Right ventricle myocardium superior (tissue), 1 donor: ENCODE measurements around the gene GNB1. TPM values are rescaled to one million over a fixed set of nuclear protein-coding genes. Genes with fewer than 3 reads are reported as not detected.
"Not testable (repeated sequence)": the region's sequence is repeated elsewhere in the genome, so short reads cannot be mapped to it uniquely, and the experiment has no call there.

ENCODE experiments used
- ATAC-seq: fragments of 200-7000 bp; cut with Tn5 transposase; one replicate; pipeline ENCODE4 v1.9.1; 2020; ENCODE audit warnings: mild to moderate bottlenecking; ENCODE audit not compliant: poor library complexity
- DNase-seq: peaks from one replicate; pipeline ENCODE4 v3.0.0-alpha.2; 2020
- intact Hi-C: fragments of 100-400 bp; cut with DNase I; formaldehyde crosslinking; loops from one replicate; pipeline ENCODE4 v1.11.2; 2022
- total RNA-seq: library from RNA; stranded (reverse); fragmentation: NEBNext Ultra II Directional; extraction: Animal tissue kit (Norgen Biotek cat#: 25700); gene quantifications from one replicate; pipeline ENCODE4 v1.2.1, GENCODE V29; 2021
- donor health status: DM: no; HTN: yes; CAD: no; lungs with severe emphysema.

GNB1 gene
- total RNA-seq, 1 donor from 2014 or later = 154 TPM

GRCh38 chr1:1761504-1762376 is 129.1 kb downstream of the GNB1 start:
- DNase-seq = no peak
- no peak for ATAC-seq
- intact Hi-C loops = no loop called here

- ATAC-seq = no peak
- intact Hi-C loops = no loop called here
- DNase-seq = no peak
Observed at GRCh38 chr1:1760715-1761114, 130.2 kb downstream of the GNB1 start.

DNA sequence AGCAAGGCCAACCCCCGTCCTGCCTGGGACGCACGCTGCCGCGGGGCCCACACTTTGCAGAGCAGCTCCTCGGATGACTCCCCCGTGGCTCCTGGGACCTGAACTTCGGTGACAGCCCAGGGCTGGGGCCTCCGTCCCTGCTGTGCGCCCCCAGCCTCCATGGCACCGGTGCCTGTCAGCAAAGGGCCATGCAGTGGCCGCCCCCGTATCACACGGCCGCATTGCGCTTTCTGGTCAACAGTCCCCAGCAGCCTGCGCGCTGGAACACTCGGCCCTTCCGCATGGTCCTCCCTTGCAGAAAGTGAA is 130.6 kb downstream of the GNB1 start:
- DNase-seq = no peak
- intact Hi-C loops = no loop called here
- no peak for ATAC-seq

- intact Hi-C loops = no loop called here
- ATAC-seq (no peak), DNase-seq (peak; percentile 39)
Observed at GRCh38 chr1:1759456-1760344, 131.2 kb downstream of the GNB1 start.

GRCh38 chr1:1758692-1759455 is 132.0 kb downstream of the GNB1 start:
- intact Hi-C loops = no loop called here
- peak; percentile 68 for DNase-seq
- ATAC-seq = peak; percentile 57

DNA sequence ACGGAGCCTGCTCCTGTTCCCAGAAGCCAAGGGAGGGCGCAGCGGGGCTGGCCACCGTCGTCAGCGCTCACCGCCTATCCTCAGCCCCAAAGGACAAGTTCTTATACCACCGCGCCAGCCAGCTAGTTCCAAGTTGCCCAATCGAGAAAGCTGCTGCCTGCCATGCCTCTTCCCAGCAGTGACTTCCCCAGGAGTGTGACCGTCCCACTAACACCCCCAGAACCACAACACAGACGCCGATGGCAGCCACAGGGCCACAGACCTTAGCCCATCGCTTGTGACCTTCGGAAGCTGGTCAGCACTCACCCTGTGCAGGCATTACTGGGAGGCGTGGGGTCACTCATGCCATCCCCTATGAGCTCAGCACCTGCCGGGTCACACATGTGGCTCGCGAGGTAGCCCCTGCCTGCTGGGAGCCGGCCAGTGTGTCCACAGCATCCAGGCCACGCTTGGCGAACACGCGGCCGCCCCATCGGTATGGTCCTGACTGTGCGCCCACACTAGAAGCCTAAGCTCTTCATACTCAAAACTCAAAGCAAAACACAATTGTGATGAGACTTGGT is 132.7 kb downstream of the GNB1 start:
- ATAC-seq = no peak
- DNase-seq = no peak
- intact Hi-C loops = no loop called here

GRCh38 chr1:1757422-1758058 is 133.3 kb downstream of the GNB1 start:
- intact Hi-C loops = no loop called here
- ATAC-seq (no peak), DNase-seq (no peak)

GRCh38 chr1:1756661-1757421 is 134.0 kb downstream of the GNB1 start:
- intact Hi-C loops = no loop called here
- DNase-seq (no peak), ATAC-seq (no peak)

DNA sequence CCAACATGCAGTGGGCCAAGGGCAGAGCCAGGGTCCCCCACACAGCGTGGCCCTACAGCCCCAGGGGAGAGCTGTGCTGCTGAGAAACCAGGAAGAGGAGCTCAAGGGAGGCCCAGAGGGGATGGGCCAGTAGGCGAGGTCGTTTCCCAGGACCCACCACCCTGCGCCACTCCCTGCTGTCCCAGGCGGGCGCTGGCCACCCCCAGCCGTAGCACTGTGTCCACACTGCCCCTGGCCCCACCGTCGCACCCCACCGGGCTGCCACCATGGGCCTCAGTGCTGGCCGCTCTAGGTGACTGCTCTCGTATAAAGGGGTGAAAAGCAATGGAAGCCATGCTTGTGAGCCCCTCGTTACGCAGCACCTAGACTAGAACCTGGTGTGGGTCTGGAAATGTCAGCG is 135.0 kb downstream of the GNB1 start:
- intact Hi-C loops = no loop called here
- no peak for ATAC-seq
- no peak for DNase-seq

GRCh38 chr1:1755426-1755825 is 135.5 kb downstream of the GNB1 start:
- intact Hi-C loops = no loop called here
- ATAC-seq (no peak), DNase-seq (no peak)

DNA sequence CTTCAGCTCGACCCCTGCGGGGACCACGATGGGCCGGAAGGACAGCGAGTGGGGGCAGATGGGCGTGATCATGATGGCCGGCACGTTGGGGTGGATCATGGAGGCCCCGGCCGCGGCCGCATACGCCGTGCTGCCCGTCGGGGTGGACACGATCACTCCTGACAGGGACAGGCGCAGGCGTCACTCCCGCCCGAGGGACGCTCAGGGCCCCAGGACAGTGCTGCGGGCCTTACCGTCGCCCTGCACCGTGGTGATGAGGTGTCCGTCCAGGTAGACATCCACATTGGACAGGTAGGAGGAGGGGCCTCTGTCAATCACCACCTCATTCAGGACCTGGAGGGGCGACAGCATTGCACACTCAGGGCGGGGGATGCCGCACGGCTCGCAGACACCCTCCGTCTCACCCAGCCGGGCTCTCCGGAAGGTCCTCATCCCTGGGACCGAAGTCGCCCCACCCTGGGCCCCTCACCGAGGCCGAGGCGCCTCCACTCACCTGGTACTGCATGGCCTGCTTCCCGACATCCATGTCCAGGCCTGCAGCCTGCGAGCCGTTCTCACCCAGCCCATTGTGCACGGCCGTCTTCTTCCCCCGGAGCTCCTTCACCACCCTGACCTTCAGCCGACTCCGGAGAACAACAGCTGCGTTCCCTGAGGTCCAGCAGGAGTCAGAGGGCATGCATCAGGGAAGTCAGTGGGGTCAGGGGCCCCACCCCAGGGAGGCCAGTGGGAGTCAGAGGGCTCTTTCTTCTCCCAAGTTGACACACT is 136.7 kb downstream of the GNB1 start:
- intact Hi-C loops = no loop called here
- DNase-seq (no peak), ATAC-seq (no peak)

GRCh38 chr1:1753607-1754005 is 137.3 kb downstream of the GNB1 start:
- ATAC-seq (no peak), DNase-seq (no peak)
- intact Hi-C loops = no loop called here

DNA sequence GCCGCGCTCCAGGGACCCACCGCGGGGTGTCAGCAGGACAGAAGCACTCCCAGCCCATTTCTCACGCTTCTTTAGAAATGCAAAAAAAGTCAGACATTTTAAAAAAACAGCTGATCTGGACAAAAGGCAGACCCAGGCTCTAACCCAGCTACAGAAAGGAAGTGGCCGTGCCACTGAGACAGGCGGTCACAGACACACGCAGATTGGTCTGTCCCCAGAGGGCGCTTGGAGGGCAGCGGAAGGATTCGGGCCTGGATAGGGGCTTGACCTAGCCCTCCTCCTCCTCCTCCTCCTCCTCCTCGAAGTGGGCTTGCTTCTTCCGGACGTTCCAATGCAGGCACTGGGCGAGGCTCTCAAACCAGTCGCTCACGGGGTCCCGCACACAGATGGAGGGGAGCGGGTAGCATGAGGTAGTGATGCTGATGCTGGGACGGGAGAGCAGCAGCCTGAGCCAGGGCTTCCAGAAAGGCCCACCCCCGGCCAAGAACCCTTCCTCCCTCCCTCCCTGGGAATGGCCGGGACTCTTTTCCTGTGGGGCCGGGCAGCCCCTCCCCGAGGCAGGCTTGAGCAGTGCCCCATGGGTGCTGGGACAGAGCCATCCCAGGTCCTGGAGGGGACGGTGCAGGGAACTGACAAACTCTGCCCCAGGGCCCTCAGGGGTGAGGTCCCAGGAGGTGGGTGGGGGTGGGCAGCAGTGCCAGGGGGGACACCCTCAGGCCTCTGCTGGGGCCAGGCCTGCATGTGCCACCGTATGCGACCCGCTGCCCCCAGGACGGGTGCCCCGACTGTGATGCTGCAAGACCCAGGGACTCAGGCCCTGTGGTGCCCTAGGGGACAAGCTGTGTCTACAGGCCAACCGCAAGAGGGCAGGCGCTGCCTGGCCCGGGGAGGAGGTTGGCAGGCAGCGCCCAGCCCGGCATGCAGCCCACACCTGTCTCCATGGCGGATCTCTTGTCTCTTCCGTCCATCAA is 138.0 kb downstream of the GNB1 start:
- ATAC-seq (no peak), DNase-seq (no peak)
- intact Hi-C loops = no loop called here

DNA sequence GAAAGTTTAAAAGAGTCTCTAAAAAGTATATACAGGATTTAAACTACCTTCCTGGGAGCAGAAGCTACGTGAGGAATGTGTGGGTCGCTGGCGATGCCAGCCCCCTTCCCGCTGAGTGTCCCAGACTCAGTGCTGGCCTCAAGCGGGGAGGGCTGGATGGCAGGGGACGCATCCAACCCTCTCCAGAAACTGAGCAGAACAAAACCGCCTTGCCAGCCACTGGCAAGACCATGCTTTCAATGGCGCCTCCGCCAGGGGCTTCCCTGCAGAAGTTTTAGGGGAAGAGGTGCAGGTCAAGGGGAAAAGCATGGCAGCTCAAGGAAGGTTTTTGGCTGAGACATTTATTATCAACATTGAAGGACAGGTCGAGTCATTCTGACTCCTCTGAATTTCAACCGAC is 138.7 kb downstream of the GNB1 start:
- intact Hi-C loops = no loop called here
- no peak for DNase-seq
- no peak for ATAC-seq

GRCh38 chr1:1749941-1750340 is 140.9 kb downstream of the GNB1 start:
- intact Hi-C loops, ATAC-seq, DNase-seq: not testable (repeated sequence)

GRCh38 chr1:1748686-1749321 is 142.1 kb downstream of the GNB1 start:
- ATAC-seq (no peak), DNase-seq (no peak)
- intact Hi-C loops = no loop called here
